ENCODE measurements around the gene NPIPA5.
"Not testable (repeated sequence)": the region's sequence is repeated elsewhere in the genome, so short reads cannot be mapped to it uniquely, and the experiment has no call there.

Gene NPIPA5

GRCh38 chr16:15378194-15378593, at the start of gene NPIPA5:
NPIPA5 (minus strand) TSS chr16:15378294; CDS start chr16:15378294, 0 bp downstream.
- not testable (repeated sequence) for FAIRE-seq; DNase-seq (ENCODE audit: insufficient read length, low spot score)

- FAIRE-seq (peak; percentile 81), DNase-seq (ENCODE audit: insufficient read length, low spot score) (peak; percentile 28)
Measured at GRCh38 chr16:15427648-15428239, 49.6 kb upstream of the NPIPA5 start.

GRCh38 chr16:15426796-15427195, 48.7 kb upstream of the NPIPA5 start:
- DNase-seq (ENCODE audit: insufficient read length, low spot score) (no peak), FAIRE-seq (no peak)

- FAIRE-seq: no peak
Measured at GRCh38 chr16:15425861-15426260, 47.8 kb upstream of the NPIPA5 start.

GRCh38 chr16:15422222-15422621, 44.1 kb upstream of the NPIPA5 start:
- FAIRE-seq: no peak
- DNase-seq (ENCODE audit: insufficient read length, low spot score): no peak

More at GRCh38 chr16:15425861-15426260, 47.8 kb upstream of the NPIPA5 start:
- no peak for DNase-seq (ENCODE audit: insufficient read length, low spot score)

GRCh38 chr16:15421696-15422095, 43.6 kb upstream of the NPIPA5 start:
- not testable (repeated sequence) for FAIRE-seq; DNase-seq (ENCODE audit: insufficient read length, low spot score)

GRCh38 chr16:15418206-15418605, 40.1 kb upstream of the NPIPA5 start:
- DNase-seq (ENCODE audit: insufficient read length, low spot score) (no peak), FAIRE-seq (no peak)

GRCh38 chr16:15417197-15417596, 39.1 kb upstream of the NPIPA5 start:
- DNase-seq (ENCODE audit: insufficient read length, low spot score): no peak

GRCh38 chr16:15415511-15415985, 37.5 kb upstream of the NPIPA5 start:
- FAIRE-seq (no peak), DNase-seq (ENCODE audit: insufficient read length, low spot score) (no peak)

More at GRCh38 chr16:15417197-15417596, 39.1 kb upstream of the NPIPA5 start:
- no peak for FAIRE-seq

GRCh38 chr16:15409476-15409875, 31.4 kb upstream of the NPIPA5 start:
- FAIRE-seq; DNase-seq (ENCODE audit: insufficient read length, low spot score): not testable (repeated sequence)

GRCh38 chr16:15407756-15408155, 29.7 kb upstream of the NPIPA5 start:
- not testable (repeated sequence) for FAIRE-seq; DNase-seq (ENCODE audit: insufficient read length, low spot score)

- FAIRE-seq: no peak
- DNase-seq (ENCODE audit: insufficient read length, low spot score): no peak
Measured at GRCh38 chr16:15404792-15405191, 26.7 kb upstream of the NPIPA5 start.

- not testable (repeated sequence) for FAIRE-seq; DNase-seq (ENCODE audit: insufficient read length, low spot score)
Measured at GRCh38 chr16:15404091-15404490, 26.0 kb upstream of the NPIPA5 start.

GRCh38 chr16:15403392-15403995, 25.4 kb upstream of the NPIPA5 start:
- FAIRE-seq: no peak

GRCh38 chr16:15401972-15402371, 23.9 kb upstream of the NPIPA5 start:
- DNase-seq (ENCODE audit: insufficient read length, low spot score): no peak
- no peak for FAIRE-seq

More at GRCh38 chr16:15403392-15403995, 25.4 kb upstream of the NPIPA5 start:
- no peak for DNase-seq (ENCODE audit: insufficient read length, low spot score)

GRCh38 chr16:15400314-15400713, 22.2 kb upstream of the NPIPA5 start:
- not testable (repeated sequence) for FAIRE-seq; DNase-seq (ENCODE audit: insufficient read length, low spot score)

- FAIRE-seq (no peak), DNase-seq (ENCODE audit: insufficient read length, low spot score) (no peak)
Measured at GRCh38 chr16:15399317-15399716, 21.2 kb upstream of the NPIPA5 start.

- no peak for DNase-seq (ENCODE audit: insufficient read length, low spot score)
- no peak for FAIRE-seq
Measured at GRCh38 chr16:15398618-15399316, 20.7 kb upstream of the NPIPA5 start.

GRCh38 chr16:15396948-15397594, 19.0 kb upstream of the NPIPA5 start:
- DNase-seq (ENCODE audit: insufficient read length, low spot score) (no peak), FAIRE-seq (no peak)

- not testable (repeated sequence) for DNase-seq (ENCODE audit: insufficient read length, low spot score); FAIRE-seq
Measured at GRCh38 chr16:15396509-15396829, 18.4 kb upstream of the NPIPA5 start.

Measured in GM19239 (cell line).